Fibroblast of pulmonary artery (primary cell): ENCODE measurements around the gene CLIC6.
"Not testable (repeated sequence)": the region's sequence is repeated elsewhere in the genome, so short reads cannot be mapped to it uniquely, and the experiment has no call there.

Experiments
- DNase-seq: peaks from one replicate; pipeline ENCODE4 v3.0.0-alpha.2; 2010; ENCODE audit warnings: low read depth
- H3K4me3 ChIP-seq: replicated peaks from 2 replicates; pipeline ENCODE4 v1.5.1; 2011; ENCODE audit warnings: low read depth, mild to moderate bottlenecking, control low read depth, low read length, moderate library complexity
- CTCF ChIP-seq: IDR thresholded peaks from 2 replicates; pipeline ENCODE4 v1.5.1; 2011; ENCODE audit warnings: mild to moderate bottlenecking, control low read depth, low read length, inconsistent platforms; ENCODE audit errors: missing control alignments

CLIC6 gene

GRCh38 chr21:34705011-34705410 is 36.2 kb downstream of the CLIC6 start:
- no peak overlapping the region for H3K4me3 ChIP-seq
- DNase-seq: no peak

GRCh38 chr21:34706337-34706736 is 37.5 kb downstream of the CLIC6 start:
- no peak for TF ChIP-seq CTCF
- no peak for DNase-seq
- no peak overlapping the region for H3K4me3 ChIP-seq

More at GRCh38 chr21:34705011-34705410, 36.2 kb downstream of the CLIC6 start:
- no peak for TF ChIP-seq CTCF

- no peak for TF ChIP-seq CTCF
- DNase-seq: no peak
- no peak overlapping the region for H3K4me3 ChIP-seq
These were observed 39.1 kb downstream of the CLIC6 start for GRCh38 chr21:34707876-34708325.

- no peak for DNase-seq
- no peak overlapping the region for H3K4me3 ChIP-seq
- TF ChIP-seq CTCF: no peak
These were observed 44.8 kb downstream of the CLIC6 start for GRCh38 chr21:34713621-34714020.

- no peak for DNase-seq
- H3K4me3 ChIP-seq: no peak overlapping the region
- no peak for TF ChIP-seq CTCF
These were observed 46.7 kb downstream of the CLIC6 start for GRCh38 chr21:34715518-34715917.

- DNase-seq: no peak
- H3K4me3 ChIP-seq: no peak overlapping the region
- TF ChIP-seq CTCF: no peak
These were observed 47.3 kb downstream of the CLIC6 start for GRCh38 chr21:34715985-34716596.

GRCh38 chr21:34718529-34718928 is 49.7 kb downstream of the CLIC6 start:
- not testable (repeated sequence) for H3K4me3 ChIP-seq, DNase-seq
